ENCODE measurements around the gene IL33.

Gene IL33

GRCh38 chr9:6194934-6195333, 20.7 kb upstream of the IL33 start:
- Histone ChIP-seq H3K27me3 (ENCODE audit: insufficient read depth, low read depth, severe bottlenecking) (peaks cover 5% of the 10 kb centered on the region), H3K27ac (no peak overlapping the region), H3K9me3 (ENCODE audit: severe bottlenecking) (no peaks in the 10 kb centered on the region), H3K4me3 (ENCODE audit: low read depth, low read length) (no peak overlapping the region), H3K36me3 (no peaks in the 10 kb centered on the region)
- TF ChIP-seq, protein P1, sequence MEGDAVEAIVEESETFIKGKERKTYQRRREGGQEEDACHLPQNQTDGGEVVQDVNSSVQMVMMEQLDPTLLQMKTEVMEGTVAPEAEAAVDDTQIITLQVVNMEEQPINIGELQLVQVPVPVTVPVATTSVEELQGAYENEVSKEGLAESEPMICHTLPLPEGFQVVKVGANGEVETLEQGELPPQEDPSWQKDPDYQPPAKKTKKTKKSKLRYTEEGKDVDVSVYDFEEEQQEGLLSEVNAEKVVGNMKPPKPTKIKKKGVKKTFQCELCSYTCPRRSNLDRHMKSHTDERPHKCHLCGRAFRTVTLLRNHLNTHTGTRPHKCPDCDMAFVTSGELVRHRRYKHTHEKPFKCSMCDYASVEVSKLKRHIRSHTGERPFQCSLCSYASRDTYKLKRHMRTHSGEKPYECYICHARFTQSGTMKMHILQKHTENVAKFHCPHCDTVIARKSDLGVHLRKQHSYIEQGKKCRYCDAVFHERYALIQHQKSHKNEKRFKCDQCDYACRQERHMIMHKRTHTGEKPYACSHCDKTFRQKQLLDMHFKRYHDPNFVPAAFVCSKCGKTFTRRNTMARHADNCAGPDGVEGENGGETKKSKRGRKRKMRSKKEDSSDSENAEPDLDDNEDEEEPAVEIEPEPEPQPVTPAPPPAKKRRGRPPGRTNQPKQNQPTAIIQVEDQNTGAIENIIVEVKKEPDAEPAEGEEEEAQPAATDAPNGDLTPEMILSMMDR (IDR thresholded peaks at IDR 0.05; ENCODE audit: low read depth, low read length), result no peak
- no peak for DNase-seq

DNA sequence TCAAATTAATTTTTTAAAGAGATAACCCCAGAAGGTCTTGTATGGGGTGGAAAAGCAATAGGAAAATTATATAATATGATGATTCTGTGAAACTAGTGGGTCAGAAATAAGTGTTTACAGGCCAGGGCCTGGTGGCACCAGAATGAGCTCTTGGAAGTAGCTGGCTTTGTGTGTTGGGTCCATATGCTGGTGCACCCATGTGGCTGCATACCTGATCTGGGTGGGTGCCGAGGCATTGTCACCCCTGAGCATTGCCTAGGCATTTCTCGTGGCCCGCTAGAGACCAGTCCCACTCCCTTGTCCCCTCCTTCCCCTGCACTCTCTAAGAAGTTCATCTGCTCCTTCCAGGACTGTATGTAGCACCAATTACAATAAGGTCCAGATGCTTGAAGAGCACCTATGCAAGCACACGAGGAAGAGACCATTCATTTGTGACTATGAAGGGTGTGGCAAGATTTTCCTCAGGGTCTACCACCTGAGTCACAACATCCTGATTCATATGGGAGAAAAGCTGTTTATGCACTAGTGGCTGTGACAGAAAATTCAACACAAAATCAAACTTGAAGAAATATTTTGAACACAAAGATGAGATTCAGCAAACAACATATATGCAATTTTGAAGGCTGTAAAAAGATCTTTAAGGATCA, 19.8 kb upstream of the IL33 start:
- Histone ChIP-seq H3K27me3 (ENCODE audit: insufficient read depth, low read depth, severe bottlenecking) (peaks cover 5% of the 10 kb centered on the region), H3K27ac (no peak overlapping the region), H3K9me3 (ENCODE audit: severe bottlenecking) (no peaks in the 10 kb centered on the region), H3K4me3 (ENCODE audit: low read depth, low read length) (no peak overlapping the region), H3K36me3 (no peaks in the 10 kb centered on the region)
- DNase-seq, result no peak
- TF ChIP-seq, protein P1 (IDR thresholded peaks at IDR 0.05; ENCODE audit: low read depth, low read length), result no peak

- Histone ChIP-seq H3K36me3 (no peaks in the 10 kb centered on the region), H3K27me3 (ENCODE audit: insufficient read depth, low read depth, severe bottlenecking) (peaks cover 5% of the 10 kb centered on the region), H3K9me3 (ENCODE audit: severe bottlenecking) (no peaks in the 10 kb centered on the region), H3K27ac (no peak overlapping the region), H3K4me3 (ENCODE audit: low read depth, low read length) (no peak overlapping the region)
- TF ChIP-seq, protein P1 (IDR thresholded peaks at IDR 0.05; ENCODE audit: low read depth, low read length), result peak; percentile 52
- no peak for DNase-seq
These were observed 18.3 kb upstream of the IL33 start for GRCh38 chr9:6197330-6197729.

DNA sequence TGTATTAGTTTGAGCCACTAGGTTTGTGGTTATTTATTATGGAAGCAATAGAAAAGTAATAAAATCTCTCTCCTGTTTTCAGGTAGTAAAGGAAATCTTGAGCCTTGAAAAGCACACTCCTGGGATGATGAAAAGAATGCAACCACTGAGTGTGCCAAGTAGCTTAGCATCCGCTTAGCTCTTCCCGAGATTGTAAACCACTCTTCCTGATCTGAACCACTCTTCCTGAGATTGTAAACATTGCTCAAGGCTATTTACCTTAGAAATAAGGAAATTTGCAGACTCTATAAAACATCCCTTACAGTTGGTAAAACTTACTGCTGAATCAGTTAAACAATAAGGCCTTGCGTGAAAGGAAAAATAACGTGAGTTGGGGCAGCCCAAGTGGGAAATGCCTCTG, 17.4 kb upstream of the IL33 start:
- TF ChIP-seq, protein P1 (IDR thresholded peaks at IDR 0.05; ENCODE audit: low read depth, low read length), result no peak
- no peak for DNase-seq

DNA sequence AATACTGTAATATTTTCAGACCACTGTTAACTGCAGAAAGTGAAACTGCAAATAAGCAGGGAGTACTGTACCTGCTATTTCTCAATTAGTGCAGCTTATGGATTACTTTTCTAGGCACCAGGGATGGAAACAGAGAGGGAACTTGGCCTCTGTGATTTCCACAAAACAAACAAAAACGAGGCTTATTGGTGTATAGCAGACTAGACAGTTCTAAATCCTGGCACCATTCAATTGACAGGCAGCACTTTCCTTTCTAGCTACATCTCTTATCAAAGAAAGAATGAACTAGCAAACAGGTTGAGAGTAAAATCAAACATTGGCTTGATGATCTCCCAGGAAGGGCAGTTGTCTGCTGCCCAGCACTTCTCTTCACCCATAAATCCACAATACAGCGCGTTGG, 16.0 kb upstream of the IL33 start:
- no peaks in the 10 kb centered on the region for H3K36me3 ChIP-seq
- H3K4me3 ChIP-seq (ENCODE audit: low read depth, low read length), result no peak overlapping the region
- TF ChIP-seq, protein P1 (IDR thresholded peaks at IDR 0.05; ENCODE audit: low read depth, low read length), result no peak
- peaks cover 3% of the 10 kb centered on the region for H3K27me3 ChIP-seq (ENCODE audit: insufficient read depth, low read depth, severe bottlenecking)
- no peak overlapping the region for H3K27ac ChIP-seq
- no peaks in the 10 kb centered on the region for H3K9me3 ChIP-seq (ENCODE audit: severe bottlenecking)
- DNase-seq, result no peak

More for the DNA sequence above, 17.4 kb upstream of the IL33 start:
- Histone ChIP-seq H3K27me3 (ENCODE audit: insufficient read depth, low read depth, severe bottlenecking) (peaks cover 3% of the 10 kb centered on the region), H3K4me3 (ENCODE audit: low read depth, low read length) (no peak overlapping the region), H3K9me3 (ENCODE audit: severe bottlenecking) (no peaks in the 10 kb centered on the region), H3K36me3 (no peaks in the 10 kb centered on the region), H3K27ac (no peak overlapping the region)

DNA sequence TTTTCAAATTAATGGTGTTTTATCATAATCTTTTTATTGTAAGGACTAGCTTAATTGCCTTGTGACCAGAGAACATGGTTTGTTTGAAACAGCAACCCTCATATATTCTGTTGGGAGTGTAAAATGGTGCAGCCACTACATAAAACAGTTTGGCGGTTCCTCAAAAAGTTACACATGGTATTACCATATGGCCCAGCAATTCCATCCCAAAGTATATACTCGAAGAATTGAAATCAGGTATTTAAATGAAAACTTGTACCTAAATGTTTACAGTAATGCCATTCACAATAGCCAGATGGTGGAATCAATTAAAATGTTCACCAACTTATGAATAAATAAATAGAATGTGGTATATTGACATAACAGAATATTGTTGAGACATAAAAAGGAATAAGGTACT, 14.8 kb upstream of the IL33 start:
- no peak overlapping the region for H3K4me3 ChIP-seq (ENCODE audit: low read depth, low read length)
- H3K27ac ChIP-seq, result no peak overlapping the region
- peaks cover 3% of the 10 kb centered on the region for H3K27me3 ChIP-seq (ENCODE audit: insufficient read depth, low read depth, severe bottlenecking)
- DNase-seq, result no peak
- no peaks in the 10 kb centered on the region for H3K36me3 ChIP-seq
- TF ChIP-seq, protein P1 (IDR thresholded peaks at IDR 0.05; ENCODE audit: low read depth, low read length), result no peak
- H3K9me3 ChIP-seq (ENCODE audit: severe bottlenecking), result no peaks in the 10 kb centered on the region

Measured in WERI-Rb-1 (cell line).